Parathyroid adenoma (tissue), 2 donors: ENCODE results near the gene PRKG1.
"Not testable (repeated sequence)": the region's sequence is repeated elsewhere in the genome, so short reads cannot be mapped to it uniquely, and the experiment has no call there.

Source experiments
- H2AFZ ChIP-seq: fragments of 300-600 bp; sonication (generic); one replicate; pipeline ENCODE4 v1.7.0; 2017; ENCODE audit warnings: antibody characterized with exemption, mild to moderate bottlenecking
- H3K27ac ChIP-seq: fragments of 300-600 bp; sonication (generic); one replicate; pipeline ENCODE4 v1.7.0; 2017
- H3K27me3 ChIP-seq: fragments of 300-600 bp; sonication (generic); one replicate; pipeline ENCODE4 v1.7.0; 2017; ENCODE audit warnings: low read length; ENCODE audit not compliant: control insufficient read depth, insufficient read depth
- H3K36me3 ChIP-seq: fragments of 300-600 bp; sonication (generic); one replicate; pipeline ENCODE4 v1.7.0; 2017; ENCODE audit warnings: low read length; ENCODE audit not compliant: control insufficient read depth, insufficient read depth
- H3K4me1 ChIP-seq: fragments of 300-600 bp; sonication (generic); one replicate; pipeline ENCODE4 v1.7.0; 2017; ENCODE audit warnings: control low read depth
- H3K4me2 ChIP-seq: fragments of 300-600 bp; sonication (generic); one replicate; pipeline ENCODE4 v1.7.0; 2017; ENCODE audit warnings: low read length
- H3K4me3 ChIP-seq: fragments of 300-600 bp; sonication (generic); one replicate; pipeline ENCODE4 v1.7.0; 2017; ENCODE audit warnings: low read depth, low read length
- H3K79me2 ChIP-seq: fragments of 300-600 bp; sonication (generic); one replicate; pipeline ENCODE4 v1.7.0; 2017; ENCODE audit warnings: control low read depth
- H3K9ac ChIP-seq: fragments of 300-600 bp; sonication (generic); one replicate; pipeline ENCODE4 v1.7.0; 2017; ENCODE audit warnings: mild to moderate bottlenecking
- H3K9me3 ChIP-seq: fragments of 300-600 bp; sonication (generic); one replicate; pipeline ENCODE4 v1.7.0; 2017; ENCODE audit warnings: low read length; ENCODE audit not compliant: control insufficient read depth
- TF ChIP-seq, protein P1 (sequence below): fragments of 300-600 bp; sonication (generic); IDR thresholded peaks from one replicate; pipeline ENCODE4 v1.7.0; 2017; ENCODE audit warnings: antibody characterized with exemption, mild to moderate bottlenecking
- donor health status: primary hyperparathyroidism.

PRKG1 gene

DNA sequence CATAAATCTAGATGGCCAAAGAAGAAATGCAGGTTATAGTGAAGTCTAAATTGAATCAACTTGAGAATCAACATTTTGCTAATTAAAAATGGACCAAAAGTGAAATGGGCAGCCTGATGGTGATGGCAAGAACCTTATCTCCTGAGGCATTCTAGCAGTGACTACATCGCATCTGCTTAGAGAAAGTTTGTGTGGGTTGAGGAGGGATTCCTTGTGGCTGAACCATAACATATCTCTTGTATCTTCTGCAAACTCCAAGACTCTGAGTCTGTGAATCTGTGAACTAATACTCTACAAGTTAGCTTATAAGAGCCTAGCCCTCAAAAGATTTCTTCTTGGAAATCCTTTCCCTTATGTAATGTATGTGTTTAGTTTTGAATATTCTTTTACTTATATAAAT is 85.6 kb downstream of the PRKG1 start:
- no peak overlapping the region for H3K27ac ChIP-seq
- no peak overlapping the region for H3K9ac ChIP-seq
- no peak overlapping the region for H2AFZ ChIP-seq
- H3K9me3 ChIP-seq, result no peaks in the 10 kb centered on the region
- no peak overlapping the region for H3K4me2 ChIP-seq
- peaks cover 2% of the 10 kb centered on the region for H3K79me2 ChIP-seq
- H3K27me3 ChIP-seq, result no peaks in the 10 kb centered on the region
- H3K4me3 ChIP-seq, result no peak overlapping the region
- TF ChIP-seq, protein P1, sequence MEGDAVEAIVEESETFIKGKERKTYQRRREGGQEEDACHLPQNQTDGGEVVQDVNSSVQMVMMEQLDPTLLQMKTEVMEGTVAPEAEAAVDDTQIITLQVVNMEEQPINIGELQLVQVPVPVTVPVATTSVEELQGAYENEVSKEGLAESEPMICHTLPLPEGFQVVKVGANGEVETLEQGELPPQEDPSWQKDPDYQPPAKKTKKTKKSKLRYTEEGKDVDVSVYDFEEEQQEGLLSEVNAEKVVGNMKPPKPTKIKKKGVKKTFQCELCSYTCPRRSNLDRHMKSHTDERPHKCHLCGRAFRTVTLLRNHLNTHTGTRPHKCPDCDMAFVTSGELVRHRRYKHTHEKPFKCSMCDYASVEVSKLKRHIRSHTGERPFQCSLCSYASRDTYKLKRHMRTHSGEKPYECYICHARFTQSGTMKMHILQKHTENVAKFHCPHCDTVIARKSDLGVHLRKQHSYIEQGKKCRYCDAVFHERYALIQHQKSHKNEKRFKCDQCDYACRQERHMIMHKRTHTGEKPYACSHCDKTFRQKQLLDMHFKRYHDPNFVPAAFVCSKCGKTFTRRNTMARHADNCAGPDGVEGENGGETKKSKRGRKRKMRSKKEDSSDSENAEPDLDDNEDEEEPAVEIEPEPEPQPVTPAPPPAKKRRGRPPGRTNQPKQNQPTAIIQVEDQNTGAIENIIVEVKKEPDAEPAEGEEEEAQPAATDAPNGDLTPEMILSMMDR, result no peak
- no peaks in the 10 kb centered on the region for H3K4me1 ChIP-seq
- no peaks in the 10 kb centered on the region for H3K36me3 ChIP-seq

DNA sequence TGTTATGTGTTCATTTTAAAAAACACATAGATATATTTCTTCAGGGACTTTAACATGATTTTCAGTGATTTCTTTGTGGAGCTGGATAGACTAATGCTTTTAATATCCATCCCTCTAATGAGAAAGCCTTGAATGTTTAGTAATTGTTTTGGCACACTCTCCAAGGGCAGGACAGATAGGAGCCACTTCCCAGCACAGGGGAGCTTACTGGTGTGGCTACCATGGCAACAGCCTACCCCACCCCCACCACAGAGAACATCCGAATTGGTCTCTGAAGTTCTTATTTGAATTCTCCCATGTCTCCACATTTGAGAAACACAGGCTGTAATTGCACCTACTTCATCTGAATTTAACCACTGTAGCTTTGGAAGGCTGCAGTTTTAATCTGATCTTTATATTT is 87.7 kb downstream of the PRKG1 start:
- Histone ChIP-seq H3K79me2 (peaks cover 2% of the 10 kb centered on the region), H3K27me3 (no peaks in the 10 kb centered on the region), H3K4me3 (no peak overlapping the region), H3K4me2 (no peak overlapping the region), H3K4me1 (no peaks in the 10 kb centered on the region), H3K9me3 (no peaks in the 10 kb centered on the region), H2AFZ (no peak overlapping the region), H3K27ac (no peak overlapping the region), H3K9ac (no peak overlapping the region), H3K36me3 (no peaks in the 10 kb centered on the region)
- TF ChIP-seq, protein P1, result no peak

DNA sequence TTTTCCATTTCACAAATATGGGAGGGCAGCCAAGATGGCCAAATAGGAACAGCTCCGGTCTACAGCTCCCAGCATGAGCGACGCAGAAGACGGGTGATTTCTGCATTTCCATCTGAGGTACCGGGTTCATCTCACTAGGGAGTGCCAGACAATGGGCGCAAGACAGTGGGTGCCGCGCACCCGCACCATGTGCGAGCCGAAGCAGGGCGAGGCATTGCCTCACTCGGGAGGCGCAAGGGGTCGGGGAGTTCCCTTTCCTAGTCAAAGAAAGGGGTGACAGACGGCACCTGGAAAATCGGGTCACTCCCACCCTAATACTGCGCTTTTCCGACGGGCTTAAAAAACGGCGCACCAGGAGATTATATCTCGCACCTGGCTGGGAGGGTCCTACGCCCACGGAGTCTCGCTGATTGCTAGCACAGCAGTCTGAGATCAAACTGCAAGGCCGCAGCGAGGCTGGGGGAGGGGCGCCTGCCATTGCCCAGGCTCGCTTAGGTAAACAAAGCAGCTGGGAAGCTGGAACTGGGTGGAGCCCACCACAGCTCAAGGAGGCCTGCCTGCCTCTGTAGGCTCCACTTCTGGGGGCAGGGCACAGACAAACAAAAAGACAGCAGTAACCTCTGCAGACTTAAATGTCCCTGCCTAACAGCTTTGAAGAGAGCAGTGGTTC is 89.2 kb downstream of the PRKG1 start:
- not testable (repeated sequence) for H3K9ac ChIP-seq, H3K27me3 ChIP-seq, H3K36me3 ChIP-seq, H3K4me2 ChIP-seq, H3K4me3 ChIP-seq, H3K9me3 ChIP-seq, H3K79me2 ChIP-seq, H2AFZ ChIP-seq, H3K27ac ChIP-seq, H3K4me1 ChIP-seq

DNA sequence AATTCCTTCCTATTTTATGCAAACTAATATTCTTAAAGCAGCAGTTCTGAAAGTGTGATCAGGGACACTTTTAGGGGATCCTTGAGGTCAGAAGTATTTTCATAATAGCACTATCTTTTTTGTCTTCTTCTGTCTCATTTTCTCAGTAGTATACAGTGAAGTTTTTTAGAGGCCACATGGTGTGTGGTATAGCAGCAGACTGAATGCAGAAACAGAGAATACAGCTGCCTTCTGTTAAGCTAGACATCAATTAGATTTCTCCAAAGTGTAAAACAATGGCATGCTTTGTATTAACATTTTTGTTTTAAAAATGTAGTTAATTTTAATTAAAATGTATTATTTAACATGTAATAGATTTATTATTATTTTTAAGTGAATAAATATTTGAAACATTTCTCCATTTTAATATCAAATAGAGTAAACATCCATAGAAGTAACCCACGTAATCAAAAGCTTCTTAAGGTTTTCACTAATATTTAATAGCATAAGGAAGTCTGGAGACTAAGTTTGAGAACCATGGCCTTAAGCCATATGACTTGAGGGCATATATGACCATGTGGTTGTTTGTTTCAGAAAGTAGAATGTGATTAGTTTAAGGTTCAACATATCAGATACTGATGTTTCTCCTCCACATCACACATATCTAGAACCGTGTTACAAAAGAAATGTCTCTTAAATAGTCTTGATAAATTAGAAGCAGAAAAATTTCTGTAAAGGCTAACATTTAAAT is 94.0 kb downstream of the PRKG1 start:
- no peak overlapping the region for H3K9ac ChIP-seq

DNA sequence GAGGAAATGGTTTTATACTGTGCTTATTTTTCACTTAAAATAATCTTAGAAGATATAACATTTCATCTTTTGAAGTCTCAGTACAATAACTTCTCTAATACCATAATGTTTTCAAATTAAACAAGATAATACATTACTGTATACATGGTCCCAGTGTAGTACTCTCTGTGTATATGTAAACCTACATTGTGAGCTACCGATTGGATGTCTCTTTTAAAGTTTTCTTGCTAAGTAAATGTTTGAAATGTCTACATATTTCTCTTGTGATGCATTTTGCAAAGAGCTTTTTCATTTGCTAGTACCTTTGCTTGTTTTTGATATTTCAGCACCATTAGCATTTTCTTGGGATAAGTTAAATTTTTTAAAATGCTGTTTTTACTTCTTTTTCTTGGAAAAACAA is 94.8 kb downstream of the PRKG1 start:
- Histone ChIP-seq H3K9ac (no peak overlapping the region), H2AFZ (no peak overlapping the region), H3K27ac (no peak overlapping the region), H3K36me3 (no peaks in the 10 kb centered on the region), H3K4me2 (no peak overlapping the region), H3K27me3 (no peaks in the 10 kb centered on the region), H3K4me3 (no peak overlapping the region), H3K9me3 (no peaks in the 10 kb centered on the region), H3K79me2 (no peaks in the 10 kb centered on the region), H3K4me1 (no peaks in the 10 kb centered on the region)
- TF ChIP-seq, protein P1, result no peak

More for the DNA sequence above, 94.0 kb downstream of the PRKG1 start:
- H3K27ac ChIP-seq, result no peak overlapping the region
- no peak overlapping the region for H3K4me2 ChIP-seq
- no peak overlapping the region for H2AFZ ChIP-seq
- no peaks in the 10 kb centered on the region for H3K36me3 ChIP-seq
- H3K4me1 ChIP-seq, result no peaks in the 10 kb centered on the region
- no peaks in the 10 kb centered on the region for H3K79me2 ChIP-seq
- no peaks in the 10 kb centered on the region for H3K27me3 ChIP-seq
- no peak overlapping the region for H3K4me3 ChIP-seq
- H3K9me3 ChIP-seq, result no peaks in the 10 kb centered on the region
- TF ChIP-seq, protein P1, result no peak
